Neural cell (in vitro differentiated cells): ENCODE measurements around the gene SNUPN. TPM values are rescaled to one million over a fixed set of nuclear protein-coding genes. Genes with fewer than 3 reads are reported as not detected.

ENCODE experiments used
- H2AFZ ChIP-seq: fragments of 200-600, 300-800 bp; sonication (generic), shearing (Covaris generic); 2 replicates; pipeline ENCODE4 v1.6.0; 2014; ENCODE audit warnings: low read depth, mild to moderate bottlenecking, antibody characterized with exemption, low read length, moderate library complexity
- H3F3A ChIP-seq: fragments of 200-600 bp; shearing (Covaris generic); 2 replicates; pipeline ENCODE4 v1.6.1; 2016; ENCODE audit warnings: mild to moderate bottlenecking, moderate library complexity, mixed read lengths, antibody characterized with exemption, low read length; ENCODE audit not compliant: insufficient read depth, poor library complexity, severe bottlenecking
- H3K27ac ChIP-seq: fragments of 200-600, 300-800 bp; sonication (generic), shearing (Covaris generic); 2 replicates; pipeline ENCODE4 v1.5.1; 2014; ENCODE audit warnings: mild to moderate bottlenecking, low read length, moderate library complexity
- H3K27me3 ChIP-seq: fragments of 300-800, 200-600 bp; sonication (generic), shearing (Covaris generic); 2 replicates; pipeline ENCODE4 v1.6.0; 2014; ENCODE audit warnings: mild to moderate bottlenecking, low read depth, low read length, moderate library complexity; ENCODE audit not compliant: insufficient read depth
- H3K36me3 ChIP-seq: fragments of 300-800, 200-600 bp; sonication (generic), shearing (Covaris generic); 2 replicates; pipeline ENCODE4 v1.5.1; 2014; ENCODE audit warnings: mild to moderate bottlenecking, antibody characterized with exemption, low read length, moderate library complexity; ENCODE audit not compliant: insufficient read depth
- H3K4me2 ChIP-seq: fragments of 300-800, 200-600 bp; sonication (generic), shearing (Covaris generic); 2 replicates; pipeline ENCODE4 v1.6.0; 2014; ENCODE audit warnings: mild to moderate bottlenecking, low read length
- H3K4me3 ChIP-seq: fragments of 300-800, 200-600 bp; sonication (generic), shearing (Covaris generic); 2 replicates; pipeline ENCODE4 v1.5.1; 2014; ENCODE audit warnings: mild to moderate bottlenecking, low read length, moderate library complexity
- H3K79me2 ChIP-seq: fragments of 200-600 bp; shearing (Covaris generic); replicated peaks from 2 replicates; pipeline ENCODE4 v1.6.0; 2014; ENCODE audit warnings: mild to moderate bottlenecking, low read length, moderate library complexity; ENCODE audit not compliant: insufficient read depth
- H3K9ac ChIP-seq: fragments of 300-800, 200-600 bp; sonication (generic), shearing (Covaris generic); 2 replicates; pipeline ENCODE4 v1.6.1; 2016; ENCODE audit warnings: mild to moderate bottlenecking, low read length, mixed read lengths
- H3K9me2 ChIP-seq: fragments of 200-600 bp; shearing (Covaris generic); 2 replicates; pipeline ENCODE4 v1.6.1; 2016; ENCODE audit warnings: mild to moderate bottlenecking, low read length, mixed read lengths; ENCODE audit not compliant: insufficient read depth
- H3K9me3 ChIP-seq: fragments of 200-600, 300-800 bp; sonication (generic), shearing (Covaris generic); 2 replicates; pipeline ENCODE4 v1.6.1; 2016; ENCODE audit warnings: mild to moderate bottlenecking, mixed run types, low read length, moderate library complexity, mixed read lengths
- H4K20me1 ChIP-seq: fragments of 200-600 bp; shearing (Covaris generic); 2 replicates; pipeline ENCODE4 v1.6.1; 2016; ENCODE audit warnings: mild to moderate bottlenecking, mixed run types; ENCODE audit not compliant: insufficient read depth
- CTCF ChIP-seq: fragments of 450-650 bp; IDR thresholded peaks from 2 replicates; pipeline ENCODE4 v1.5.1; 2014; ENCODE audit warnings: antibody characterized with exemption, mild to moderate bottlenecking, moderate library complexity; ENCODE audit not compliant: poor library complexity, severe bottlenecking
- EP300 ChIP-seq: fragments of 450-650 bp; conservative IDR thresholded peaks from 2 replicates; pipeline ENCODE4 v1.6.1; 2014; ENCODE audit warnings: antibody characterized with exemption, mild to moderate bottlenecking, moderate library complexity; ENCODE audit not compliant: poor library complexity, severe bottlenecking
- EZH2 ChIP-seq: fragments of 200-600, 300-800 bp; shearing (Covaris generic), sonication (generic); IDR thresholded peaks from 2 replicates; pipeline ENCODE4 v1.6.1; 2014; ENCODE audit warnings: antibody characterized with exemption, low read length, borderline replicate concordance, mild to moderate bottlenecking; ENCODE audit not compliant: insufficient read depth, poor library complexity, severe bottlenecking
- MXI1 ChIP-seq: fragments of 450-650 bp; conservative IDR thresholded peaks from 2 replicates; pipeline ENCODE4 v1.6.1; 2014; ENCODE audit warnings: antibody characterized with exemption, mild to moderate bottlenecking; ENCODE audit not compliant: poor library complexity, severe bottlenecking
- POLR2AphosphoS5 ChIP-seq: IDR thresholded peaks from 2 replicates; pipeline ENCODE4 v1.6.1; 2012
- RAD21 ChIP-seq: fragments of 450-650 bp; conservative IDR thresholded peaks from 2 replicates; pipeline ENCODE4 v1.6.1; 2014; ENCODE audit warnings: antibody characterized with exemption, mild to moderate bottlenecking, moderate library complexity
- REST ChIP-seq: IDR thresholded peaks from 2 replicates; pipeline ENCODE4 v1.6.1; 2012; ENCODE audit warnings: borderline replicate concordance
- SMC3 ChIP-seq: fragments of 450-650 bp; conservative IDR thresholded peaks from 2 replicates; pipeline ENCODE4 v1.6.1; 2014; ENCODE audit warnings: antibody characterized with exemption, mild to moderate bottlenecking, moderate library complexity; ENCODE audit not compliant: poor library complexity
- TAF1 ChIP-seq: IDR thresholded peaks from 2 replicates; pipeline ENCODE4 v1.6.1; 2012; ENCODE audit warnings: low read depth
- polyA plus RNA-seq: library from polyadenylated mRNA; depleted of rRNA; stranded (reverse); fragments of >200 nt; gene quantifications from 2 replicates; pipeline ENCODE4 v1.2.3, GENCODE V29; 2014

Gene SNUPN
- polyA plus RNA-seq, 1 donor from 2014 or later: 19.0 TPM

GRCh38 chr15:75663931-75664421 lies 38.5 kb upstream of the SNUPN start:
- Histone ChIP-seq H3K79me2 (no peaks in the 10 kb centered on the region), H3K4me3 (no peak overlapping the region), H3K27me3 (no peaks in the 10 kb centered on the region), H3K27ac (no peak overlapping the region), H4K20me1 (no peaks in the 10 kb centered on the region), H3K9me3 (no peaks in the 10 kb centered on the region), H3K4me2 (no peak overlapping the region), H3K9ac (no peak overlapping the region), H3F3A (no peaks in the 10 kb centered on the region), H2AFZ (no peak overlapping the region), H3K36me3 (no peaks in the 10 kb centered on the region), H3K9me2 (no peaks in the 10 kb centered on the region)
- TF ChIP-seq TAF1 (no peak), RAD21 (no peak), POLR2AphosphoS5 (no peak), CTCF (no peak), SMC3 (no peak), MXI1 (no peak), REST (no peak), EP300 (no peak), EZH2 (no peak)

GRCh38 chr15:75662823-75663519 lies 37.4 kb upstream of the SNUPN start:
- TF ChIP-seq SMC3: no peak
- TF ChIP-seq EZH2: no peak
- no peak for TF ChIP-seq RAD21
- TF ChIP-seq MXI1: no peak
- TF ChIP-seq POLR2AphosphoS5: no peak
- no peak for TF ChIP-seq REST
- no peak for TF ChIP-seq EP300
- no peak for TF ChIP-seq TAF1
- no peak for TF ChIP-seq CTCF
- Histone ChIP-seq H3F3A (no peaks in the 10 kb centered on the region), H3K9me3 (no peaks in the 10 kb centered on the region), H3K27me3 (no peaks in the 10 kb centered on the region), H2AFZ (no peak overlapping the region), H3K36me3 (no peaks in the 10 kb centered on the region), H3K9ac (no peak overlapping the region), H3K79me2 (no peaks in the 10 kb centered on the region), H3K27ac (no peak overlapping the region), H3K4me3 (no peak overlapping the region), H4K20me1 (no peaks in the 10 kb centered on the region), H3K9me2 (no peaks in the 10 kb centered on the region), H3K4me2 (no peak overlapping the region)
